A673 (cell line): Measurements from ENCODE around the gene EREG. TPM values are rescaled to one million over a fixed set of nuclear protein-coding genes. Genes with fewer than 3 reads are reported as not detected.

Source experiments
- BruUV-seq: library from RNA; stranded (reverse); fragments of 400-500 nt; replicated peaks from 2 replicates; lab custom pipeline; 2021; lab: Mats Ljungman, UMichigan
- CTCF ChIA-PET: fragments of 300-600 bp; sonication (Branson Sonifier 250); formaldehyde crosslinking; loops from one replicate; lab custom pipeline; 2022; ENCODE audit warnings: antibody characterized with exemption; lab: Charles Lee
- POLR2A ChIA-PET: fragments of 300-600 bp; sonication (Branson Sonifier 250); formaldehyde crosslinking; loops from one replicate; lab custom pipeline; 2022; ENCODE audit warnings: antibody characterized with exemption; ENCODE audit not compliant: low non-redundant PET; lab: Charles Lee
- DNase-seq: peaks from one replicate; pipeline ENCODE4 v3.0.0-alpha.2; 2015; ENCODE audit warnings: low spot score
- H3K27ac ChIP-seq: fragments of 200-600 bp; sonication (generic); 2 replicates; pipeline ENCODE4 v1.5.1; 2016; ENCODE audit warnings: mixed run types, low read depth, mild to moderate bottlenecking, mixed read lengths, antibody characterized with exemption, low read length; ENCODE audit not compliant: poor library complexity, severe bottlenecking
- H3K27me3 ChIP-seq: fragments of 200-600 bp; sonication (generic); replicated peaks from 2 replicates; pipeline ENCODE4 v1.6.1; 2017; ENCODE audit warnings: mixed run types, low read depth, mild to moderate bottlenecking, mixed read lengths, antibody characterized with exemption, low read length; ENCODE audit not compliant: insufficient read depth, poor library complexity
- H3K36me3 ChIP-seq: fragments of 200-600 bp; sonication (generic); 2 replicates; pipeline ENCODE4 v1.6.1; 2016; ENCODE audit warnings: mixed run types, mild to moderate bottlenecking, mixed read lengths, antibody characterized with exemption, low read length; ENCODE audit not compliant: insufficient read depth, poor library complexity, severe bottlenecking
- H3K4me1 ChIP-seq: fragments of 200-600 bp; sonication (generic); 2 replicates; pipeline ENCODE4 v1.6.1; 2017; ENCODE audit warnings: mixed run types, mild to moderate bottlenecking, mixed read lengths, antibody characterized with exemption, low read length; ENCODE audit not compliant: insufficient read depth, poor library complexity, severe bottlenecking
- H3K4me3 ChIP-seq: fragments of 200-600 bp; sonication (generic); 2 replicates; pipeline ENCODE4 v1.5.1; 2016; ENCODE audit warnings: low read depth, mixed run types, mild to moderate bottlenecking, mixed read lengths, low read length; ENCODE audit not compliant: poor library complexity, severe bottlenecking
- H3K9me3 ChIP-seq: fragments of 200-600 bp; sonication (generic); 2 replicates; pipeline ENCODE4 v1.6.1; 2016; ENCODE audit warnings: mixed run types, low read depth, mild to moderate bottlenecking, mixed read lengths, antibody characterized with exemption, low read length; ENCODE audit not compliant: poor library complexity, severe bottlenecking
- EZH2 ChIP-seq: fragments of 200-600 bp; sonication (generic); IDR thresholded peaks from 2 replicates; pipeline ENCODE4 v1.6.1; 2017; ENCODE audit warnings: borderline replicate concordance, low read depth, mild to moderate bottlenecking, mixed read lengths, antibody characterized with exemption, low read length; ENCODE audit not compliant: poor library complexity, severe bottlenecking
- intact Hi-C: fragments of 100-400 bp; cut with micrococcal nuclease; formaldehyde crosslinking; loops from one replicate; pipeline ENCODE4 v1.10.0; 2022; ENCODE audit not compliant: unreplicated experiment
- total RNA-seq: library from RNA; stranded (reverse); gene quantifications from 2 replicates; pipeline ENCODE4 v1.2.3, GENCODE V29; 2021
- TF ChIP-seq, protein P1 (sequence below): fragments of 300-800, 200-600 bp; sonication (generic); conservative IDR thresholded peaks from 2 replicates; pipeline ENCODE4 v1.5.1; 2017; ENCODE audit warnings: low read depth, mild to moderate bottlenecking, antibody characterized with exemption, low read length, moderate library complexity, mixed read lengths

Gene EREG
- total RNA-seq, 1 experiment from 2014 or later, result 0.84 TPM

DNA sequence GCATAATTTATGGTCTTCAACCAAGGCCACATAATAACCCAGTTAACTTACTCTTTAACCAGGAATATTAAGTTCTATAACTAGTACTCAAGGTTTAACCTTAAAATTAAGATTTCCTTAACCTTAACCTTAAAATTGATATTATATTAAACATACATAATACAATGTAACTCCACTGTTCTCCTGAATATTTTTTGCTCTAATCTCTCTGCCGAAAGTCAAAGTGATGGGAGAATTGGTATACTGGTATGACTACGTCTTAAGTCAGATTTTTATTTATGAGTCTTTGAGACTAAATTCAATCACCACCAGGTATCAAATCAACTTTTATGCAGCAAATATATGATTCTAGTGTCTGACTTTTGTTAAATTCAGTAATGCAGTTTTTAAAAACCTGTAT, 22.8 kb downstream of the EREG start:
- intact Hi-C loops, result no loop called here
- ChIA-PET POLR2A (no interaction called here), CTCF (no interaction called here)
- DNase-seq, result no peak
- TF ChIP-seq, protein P1, sequence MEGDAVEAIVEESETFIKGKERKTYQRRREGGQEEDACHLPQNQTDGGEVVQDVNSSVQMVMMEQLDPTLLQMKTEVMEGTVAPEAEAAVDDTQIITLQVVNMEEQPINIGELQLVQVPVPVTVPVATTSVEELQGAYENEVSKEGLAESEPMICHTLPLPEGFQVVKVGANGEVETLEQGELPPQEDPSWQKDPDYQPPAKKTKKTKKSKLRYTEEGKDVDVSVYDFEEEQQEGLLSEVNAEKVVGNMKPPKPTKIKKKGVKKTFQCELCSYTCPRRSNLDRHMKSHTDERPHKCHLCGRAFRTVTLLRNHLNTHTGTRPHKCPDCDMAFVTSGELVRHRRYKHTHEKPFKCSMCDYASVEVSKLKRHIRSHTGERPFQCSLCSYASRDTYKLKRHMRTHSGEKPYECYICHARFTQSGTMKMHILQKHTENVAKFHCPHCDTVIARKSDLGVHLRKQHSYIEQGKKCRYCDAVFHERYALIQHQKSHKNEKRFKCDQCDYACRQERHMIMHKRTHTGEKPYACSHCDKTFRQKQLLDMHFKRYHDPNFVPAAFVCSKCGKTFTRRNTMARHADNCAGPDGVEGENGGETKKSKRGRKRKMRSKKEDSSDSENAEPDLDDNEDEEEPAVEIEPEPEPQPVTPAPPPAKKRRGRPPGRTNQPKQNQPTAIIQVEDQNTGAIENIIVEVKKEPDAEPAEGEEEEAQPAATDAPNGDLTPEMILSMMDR, result no peak
- TF ChIP-seq EZH2, result no peak
- Histone ChIP-seq H3K9me3 (no peaks in the 10 kb centered on the region), H3K27ac (no peak overlapping the region), H3K36me3 (no peaks in the 10 kb centered on the region), H3K4me1 (no peaks in the 10 kb centered on the region), H3K27me3 (no peaks in the 10 kb centered on the region), H3K4me3 (no peak overlapping the region)
- BruUV-seq, result no TSS peak

DNA sequence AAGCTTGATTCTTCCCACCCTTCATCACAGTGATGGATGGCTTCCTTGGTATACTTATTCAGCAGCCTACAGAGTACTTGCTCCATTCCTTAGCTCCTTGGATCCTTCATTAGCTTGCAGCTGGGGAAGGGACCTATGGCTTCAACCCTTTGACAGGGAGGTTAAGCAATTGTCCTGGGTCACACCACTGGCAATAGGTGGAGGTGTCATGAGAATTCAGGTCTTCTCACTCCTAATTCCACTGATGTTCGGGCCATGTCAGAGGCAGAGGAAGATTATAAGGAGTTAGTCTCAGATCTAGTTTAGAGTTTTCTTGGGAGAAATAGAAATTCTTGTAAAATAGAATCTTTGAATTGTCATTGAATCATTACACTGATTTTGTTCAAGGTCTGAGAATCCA, 24.5 kb downstream of the EREG start:
- ChIA-PET POLR2A (no interaction called here), CTCF (no interaction called here)
- Histone ChIP-seq H3K4me1 (no peaks in the 10 kb centered on the region), H3K27ac (no peak overlapping the region), H3K9me3 (no peaks in the 10 kb centered on the region), H3K4me3 (no peak overlapping the region), H3K36me3 (no peaks in the 10 kb centered on the region), H3K27me3 (no peaks in the 10 kb centered on the region)
- no TSS peak for BruUV-seq
- TF ChIP-seq, protein P1, result no peak
- TF ChIP-seq EZH2, result no peak
- intact Hi-C loops, result no loop called here
- DNase-seq, result no peak

DNA sequence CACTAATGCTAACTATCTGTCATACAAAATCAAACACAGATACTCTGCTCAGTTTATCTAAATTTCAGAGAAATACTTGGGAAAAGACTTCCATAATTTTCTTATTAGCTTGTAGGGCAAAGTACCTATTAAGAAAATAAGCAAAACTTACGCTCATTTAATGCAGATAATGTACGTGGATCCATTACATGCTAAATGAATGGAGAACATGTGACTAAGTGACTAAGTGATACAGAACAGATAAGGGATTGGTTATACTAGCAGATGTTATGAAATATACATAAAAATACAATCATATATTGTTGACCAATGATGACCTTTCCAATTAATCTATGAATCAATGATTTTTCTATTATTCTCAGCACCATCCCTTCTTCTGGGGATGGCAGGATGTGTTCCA, 25.7 kb downstream of the EREG start:
- POLR2A ChIA-PET, result no interaction called here
- intact Hi-C loops, result no loop called here
- no peaks in the 10 kb centered on the region for H3K4me1 ChIP-seq
- H3K36me3 ChIP-seq, result no peaks in the 10 kb centered on the region
- no peaks in the 10 kb centered on the region for H3K9me3 ChIP-seq
- TF ChIP-seq, protein P1, result no peak
- TF ChIP-seq EZH2, result no peak
- no peak overlapping the region for H3K27ac ChIP-seq
- CTCF ChIA-PET, result no interaction called here
- DNase-seq, result no peak
- no peaks in the 10 kb centered on the region for H3K27me3 ChIP-seq
- no TSS peak for BruUV-seq
- H3K4me3 ChIP-seq, result no peak overlapping the region
